Esophagus muscularis mucosa (tissue), 4 donors: ENCODE data around the gene SYVN1.

ENCODE experiments used
- CTCF ChIP-seq, 3 experiments: fragments of 200-600 bp in 2 of 3; fragments of 450-650 bp in 1 of 3; sonication (generic) in 2 of 3; IDR thresholded peaks; one replicate each; pipeline ENCODE4 v1.5.1; 2017 to 2019; ENCODE audit warnings: antibody characterized with exemption in 3 of 3, mild to moderate bottlenecking in 2 of 3, moderate library complexity in 1 of 3
- EP300 ChIP-seq: sonication (generic); formaldehyde crosslinking; IDR thresholded peaks from one replicate; pipeline ENCODE4 v1.6.1; 2017; ENCODE audit warnings: antibody characterized with exemption
- POLR2A ChIP-seq: fragments of 450-650 bp; IDR thresholded peaks from one replicate; pipeline ENCODE4 v1.6.1; 2017; ENCODE audit warnings: antibody characterized with exemption, moderate library complexity, mild to moderate bottlenecking, low read depth
- POLR2AphosphoS5 ChIP-seq, 2 donors: sonication (generic); formaldehyde crosslinking; IDR thresholded peaks; one replicate each; pipeline ENCODE4 v1.6.1; 2017; ENCODE audit warnings: antibody characterized with exemption in 2 of 2

- TF ChIP-seq CTCF (IDR thresholded peaks at IDR 0.05), result no peak
- no peak for TF ChIP-seq POLR2AphosphoS5 (IDR thresholded peaks at IDR 0.05)
- TF ChIP-seq EP300, result no peak
- no peak for TF ChIP-seq POLR2A
Measured at GRCh38 chr11:65089621-65090020, 44.7 kb downstream of the SYVN1 start.
